Stimulated activated naive B cell treated with anti-CD40 and anti-IgM and Interleukin-4, amounts not matched to agents 10 μg/mL and 1 μg/mL and 100 μg/mL, for 72 hours (primary cell): ENCODE measurements around the gene PKN2.
"Not testable (repeated sequence)": the region's sequence is repeated elsewhere in the genome, so short reads cannot be mapped to it uniquely, and the experiment has no call there.

Source experiments
- ATAC-seq, 2 donors: fragments of 150-1000 bp; cut with Tn5 transposase; replicated peaks; 2 replicates each; pipeline ENCODE4 v1.10.0; 2021; ENCODE audit warnings: moderate library complexity in 1 of 2
- DNase-seq: peaks from one replicate; pipeline ENCODE4 v3.0.0; 2021
- H3K27ac Mint-ChIP-seq: one replicate; pipeline ENCODE4 v1.8.0; 2022; ENCODE audit warnings: mild to moderate bottlenecking, mixed read lengths
- H3K27me3 Mint-ChIP-seq, 2 donors: one replicate each; pipeline ENCODE4 v1.8.0; 2022; ENCODE audit warnings: mixed read lengths in 2 of 2
- H3K36me3 Mint-ChIP-seq, 2 donors: one replicate each; pipeline ENCODE4 v1.8.0; 2022; ENCODE audit warnings: mixed read lengths in 2 of 2, mild to moderate bottlenecking in 1 of 2
- H3K4me1 Mint-ChIP-seq, 2 donors: one replicate each; pipeline ENCODE4 v1.8.0; 2022; ENCODE audit warnings: mixed read lengths in 2 of 2, mild to moderate bottlenecking in 1 of 2
- H3K4me3 Mint-ChIP-seq, 2 donors: one replicate each; pipeline ENCODE4 v1.8.0; 2022; ENCODE audit warnings: mild to moderate bottlenecking in 2 of 2, mixed read lengths in 2 of 2, moderate library complexity in 1 of 2
- H3K9me3 Mint-ChIP-seq, 2 donors: one replicate each; pipeline ENCODE4 v1.8.0; 2022; ENCODE audit warnings: mixed read lengths in 2 of 2, mild to moderate bottlenecking in 1 of 2

Gene PKN2

GRCh38 chr1:88697503-88697902, 13.4 kb downstream of the PKN2 start:
- Mint-ChIP-seq H3K9me3 (no peaks in the 10 kb centered on the region), H3K36me3 (peaks cover 20 to 34% of the 10 kb centered on the region in 2 donors), H3K4me1 (peaks cover 33 to 76% of the 10 kb centered on the region in 2 donors), H3K27me3 (no peaks in the 10 kb centered on the region), H3K27ac (no peak overlapping the region), H3K4me3 (no peak overlapping the region)
- DNase-seq, result no peak
- no peak for ATAC-seq

- no peak for DNase-seq
- H3K4me1 Mint-ChIP-seq, result peaks cover 31 to 73% of the 10 kb centered on the region in 2 donors
- ATAC-seq, result no peak
- peaks cover 20 to 32% of the 10 kb centered on the region in 2 donors for H3K36me3 Mint-ChIP-seq
- no peaks in the 10 kb centered on the region for H3K9me3 Mint-ChIP-seq
- H3K27me3 Mint-ChIP-seq, result no peaks in the 10 kb centered on the region
- H3K4me3 Mint-ChIP-seq, result no peak overlapping the region
- peak overlapping the region; percentile 59 for H3K27ac Mint-ChIP-seq
Observed at GRCh38 chr1:88698140-88698539, 14.1 kb downstream of the PKN2 start.

GRCh38 chr1:88698764-88699163, 14.7 kb downstream of the PKN2 start:
- peak; percentile 50 to 53 for ATAC-seq
- Mint-ChIP-seq H3K9me3 (no peaks in the 10 kb centered on the region), H3K27ac (no peak overlapping the region), H3K36me3 (peaks cover 17 to 28% of the 10 kb centered on the region in 2 donors), H3K4me3 (peak overlapping the region; percentile 1 to 5), H3K27me3 (no peaks in the 10 kb centered on the region), H3K4me1 (peaks cover 29 to 68% of the 10 kb centered on the region in 2 donors)
- no peak for DNase-seq

- no peak overlapping the region for H3K27ac Mint-ChIP-seq
- peaks cover 28 to 54% of the 10 kb centered on the region in 2 donors for H3K4me1 Mint-ChIP-seq
- H3K27me3 Mint-ChIP-seq, result no peaks in the 10 kb centered on the region
- H3K36me3 Mint-ChIP-seq, result peaks cover 11 to 19% of the 10 kb centered on the region in 2 donors
- ATAC-seq (no peak), DNase-seq (no peak)
- H3K9me3 Mint-ChIP-seq, result no peaks in the 10 kb centered on the region
- H3K4me3 Mint-ChIP-seq, result no peak overlapping the region
Observed at GRCh38 chr1:88700425-88701013, 16.4 kb downstream of the PKN2 start.

- Mint-ChIP-seq H3K27me3 (no peaks in the 10 kb centered on the region), H3K4me1 (peaks cover 24 to 47% of the 10 kb centered on the region in 2 donors), H3K36me3 (peaks cover 11 to 13% of the 10 kb centered on the region in 2 donors), H3K27ac (no peak overlapping the region), H3K4me3 (peak overlapping the region; percentile 55 to 59), H3K9me3 (no peaks in the 10 kb centered on the region)
- peak; percentile 97 to 98 for ATAC-seq
- no peak for DNase-seq
Observed at GRCh38 chr1:88701275-88701674, 17.2 kb downstream of the PKN2 start.

- not testable (repeated sequence) for H3K9me3 Mint-ChIP-seq, ATAC-seq, H3K27ac Mint-ChIP-seq, H3K27me3 Mint-ChIP-seq, H3K4me3 Mint-ChIP-seq, DNase-seq
- Mint-ChIP-seq H3K4me1 (peaks cover 23 to 41% of the 10 kb centered on the region in 2 donors), H3K36me3 (peaks cover 9 to 12% of the 10 kb centered on the region in 2 donors)
Observed at GRCh38 chr1:88701793-88702192, 17.7 kb downstream of the PKN2 start.

- peaks cover 17 to 24% of the 10 kb centered on the region in 2 donors for H3K36me3 Mint-ChIP-seq
- H3K9me3 Mint-ChIP-seq, result peaks cover 0 to 3% of the 10 kb centered on the region in 2 donors
- no peak overlapping the region for H3K4me3 Mint-ChIP-seq
- no peaks in the 10 kb centered on the region for H3K27me3 Mint-ChIP-seq
- peaks cover 6 to 11% of the 10 kb centered on the region in 2 donors for H3K4me1 Mint-ChIP-seq
- ATAC-seq (no peak), DNase-seq (no peak)
- no peak overlapping the region for H3K27ac Mint-ChIP-seq
Observed at GRCh38 chr1:88708011-88708410, 23.9 kb downstream of the PKN2 start.

GRCh38 chr1:88712907-88713306, 28.8 kb downstream of the PKN2 start:
- ATAC-seq, H3K4me3 Mint-ChIP-seq, DNase-seq, H3K27ac Mint-ChIP-seq, H3K27me3 Mint-ChIP-seq: not testable (repeated sequence)
- Mint-ChIP-seq H3K9me3 (peaks cover 3 to 12% of the 10 kb centered on the region in 2 donors), H3K4me1 (peaks cover 35 to 41% of the 10 kb centered on the region in 2 donors), H3K36me3 (peaks cover 40 to 53% of the 10 kb centered on the region in 2 donors)

- not testable (repeated sequence) for ATAC-seq, DNase-seq, H3K4me3 Mint-ChIP-seq, H3K9me3 Mint-ChIP-seq, H3K27me3 Mint-ChIP-seq, H3K27ac Mint-ChIP-seq
- H3K36me3 Mint-ChIP-seq, result peaks cover 29 to 46% of the 10 kb centered on the region in 2 donors
- peaks cover 29 to 34% of the 10 kb centered on the region in 2 donors for H3K4me1 Mint-ChIP-seq
Observed at GRCh38 chr1:88716571-88716970, 32.5 kb downstream of the PKN2 start.

- no peak for DNase-seq
- H3K27me3 Mint-ChIP-seq, result no peaks in the 10 kb centered on the region
- H3K27ac Mint-ChIP-seq, result no peak overlapping the region
- H3K36me3 Mint-ChIP-seq, result peaks cover 3 to 17% of the 10 kb centered on the region in 2 donors
- H3K9me3 Mint-ChIP-seq, result no peaks in the 10 kb centered on the region
- H3K4me1 Mint-ChIP-seq, result peaks cover 11 to 31% of the 10 kb centered on the region in 2 donors
- H3K4me3 Mint-ChIP-seq, result no peak overlapping the region
- no peak for ATAC-seq
Observed at GRCh38 chr1:88722492-88722891, 38.4 kb downstream of the PKN2 start.

- H3K4me3 Mint-ChIP-seq, result no peak overlapping the region
- no peaks in the 10 kb centered on the region for H3K9me3 Mint-ChIP-seq
- peak; percentile 33 to 45 for ATAC-seq
- H3K36me3 Mint-ChIP-seq, result peaks cover 9 to 26% of the 10 kb centered on the region in 2 donors
- peak overlapping the region; percentile 3 for H3K27ac Mint-ChIP-seq
- no peaks in the 10 kb centered on the region for H3K27me3 Mint-ChIP-seq
- H3K4me1 Mint-ChIP-seq, result peaks cover 17 to 57% of the 10 kb centered on the region in 2 donors
- DNase-seq, result no peak
Observed at GRCh38 chr1:88726697-88727096, 42.6 kb downstream of the PKN2 start.

GRCh38 chr1:88727205-88727604, 43.1 kb downstream of the PKN2 start:
- Mint-ChIP-seq H3K36me3 (peaks cover 9 to 26% of the 10 kb centered on the region in 2 donors), H3K27me3 (no peaks in the 10 kb centered on the region), H3K9me3 (no peaks in the 10 kb centered on the region), H3K27ac (no peak overlapping the region), H3K4me3 (no peak overlapping the region), H3K4me1 (peaks cover 17 to 57% of the 10 kb centered on the region in 2 donors)
- DNase-seq (no peak), ATAC-seq (no peak)

- H3K27me3 Mint-ChIP-seq, result no peaks in the 10 kb centered on the region
- H3K4me3 Mint-ChIP-seq, result no peak overlapping the region
- ATAC-seq, result no peak
- no peak overlapping the region for H3K27ac Mint-ChIP-seq
- no peak for DNase-seq
- H3K4me1 Mint-ChIP-seq, result peaks cover 15 to 56% of the 10 kb centered on the region in 2 donors
- H3K9me3 Mint-ChIP-seq, result peaks cover 2 to 5% of the 10 kb centered on the region in 2 donors
- peaks cover 19 to 41% of the 10 kb centered on the region in 2 donors for H3K36me3 Mint-ChIP-seq
Observed at GRCh38 chr1:88729297-88729696, 45.2 kb downstream of the PKN2 start.

- Mint-ChIP-seq H3K4me1 (peaks cover 15 to 51% of the 10 kb centered on the region in 2 donors), H3K36me3 (peaks cover 25 to 49% of the 10 kb centered on the region in 2 donors), H3K9me3 (peaks cover 6 to 8% of the 10 kb centered on the region in 2 donors), H3K4me3 (no peak overlapping the region), H3K27me3 (no peaks in the 10 kb centered on the region), H3K27ac (no peak overlapping the region)
- peak; percentile 88 to 92 for ATAC-seq
- DNase-seq, result no peak
Observed at GRCh38 chr1:88730132-88730675, 46.1 kb downstream of the PKN2 start.

GRCh38 chr1:88730995-88731394, 46.9 kb downstream of the PKN2 start:
- no peak for DNase-seq
- peaks cover 31 to 57% of the 10 kb centered on the region in 2 donors for H3K36me3 Mint-ChIP-seq
- ATAC-seq, result no peak
- peaks cover 10 to 13% of the 10 kb centered on the region in 2 donors for H3K9me3 Mint-ChIP-seq
- peaks cover 15 to 44% of the 10 kb centered on the region in 2 donors for H3K4me1 Mint-ChIP-seq
- no peaks in the 10 kb centered on the region for H3K27me3 Mint-ChIP-seq
- no peak overlapping the region for H3K4me3 Mint-ChIP-seq
- H3K27ac Mint-ChIP-seq, result no peak overlapping the region
